ENCODE data around the gene TMEM164. TPM values are rescaled to one million over a fixed set of nuclear protein-coding genes. Genes with fewer than 3 reads are reported as not detected.
A peak's percentile ranks its signal among the peaks of the same experiment; 100 is the strongest.

Gene TMEM164
- polyA plus RNA-seq, 1 experiment: 12.9 TPM

- no peak overlapping the region for H3K4me3 ChIP-seq (ENCODE audit: low read depth, low read length)
- ChIA-PET POLR2A (interaction anchor here (1.2 kb wide), 1 partner anchor 16 kb away, joined by 5 read pairs; no protein-coding TSS in a partner anchor), CTCF (interaction anchor here (1.3 kb wide), 1 partner anchor 80 kb away, joined by 3 read pairs; no protein-coding TSS in a partner anchor)
- TF ChIP-seq CTCF (IDR thresholded peaks at IDR 0.05; ENCODE audit: low read depth, low read length): no peak
- DNase-seq (ENCODE audit: low read depth, low spot score): no peak
- no peaks in the 10 kb centered on the region for H3K27me3 ChIP-seq (ENCODE audit: control insufficient read depth, insufficient read depth, low read length)
- H3K9me3 ChIP-seq (ENCODE audit: control insufficient read depth, insufficient read depth, low read length): no peaks in the 10 kb centered on the region; the same call in 1 of the 2 replicates
- no peak overlapping the region for H3K27ac ChIP-seq (ENCODE audit: low read depth, low read length)
Measured at GRCh38 chrX:110226931-110227330, 224.0 kb downstream of the TMEM164 start.

Small RNAs within 50 kb of the gene (small RNA-seq; reads per million reads assigned to genes)
- gene MIR3978 (ENCODE audit: insufficient read length, low read depth): not detected
- 330 reads per million, percentile 93 among the genes with 10 or more reads in this experiment for gene MIR652 (ENCODE audit: insufficient read length, low read depth)
- 3.8 reads per million, percentile 35 among the genes with 10 or more reads in this experiment for gene SNORD96B (ENCODE audit: insufficient read length, low read depth)
